ENCODE data around the gene PDZD4.

- TF ChIP-seq, protein P1, sequence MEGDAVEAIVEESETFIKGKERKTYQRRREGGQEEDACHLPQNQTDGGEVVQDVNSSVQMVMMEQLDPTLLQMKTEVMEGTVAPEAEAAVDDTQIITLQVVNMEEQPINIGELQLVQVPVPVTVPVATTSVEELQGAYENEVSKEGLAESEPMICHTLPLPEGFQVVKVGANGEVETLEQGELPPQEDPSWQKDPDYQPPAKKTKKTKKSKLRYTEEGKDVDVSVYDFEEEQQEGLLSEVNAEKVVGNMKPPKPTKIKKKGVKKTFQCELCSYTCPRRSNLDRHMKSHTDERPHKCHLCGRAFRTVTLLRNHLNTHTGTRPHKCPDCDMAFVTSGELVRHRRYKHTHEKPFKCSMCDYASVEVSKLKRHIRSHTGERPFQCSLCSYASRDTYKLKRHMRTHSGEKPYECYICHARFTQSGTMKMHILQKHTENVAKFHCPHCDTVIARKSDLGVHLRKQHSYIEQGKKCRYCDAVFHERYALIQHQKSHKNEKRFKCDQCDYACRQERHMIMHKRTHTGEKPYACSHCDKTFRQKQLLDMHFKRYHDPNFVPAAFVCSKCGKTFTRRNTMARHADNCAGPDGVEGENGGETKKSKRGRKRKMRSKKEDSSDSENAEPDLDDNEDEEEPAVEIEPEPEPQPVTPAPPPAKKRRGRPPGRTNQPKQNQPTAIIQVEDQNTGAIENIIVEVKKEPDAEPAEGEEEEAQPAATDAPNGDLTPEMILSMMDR (IDR thresholded peaks at IDR 0.05), result no peak
- no peak for TF ChIP-seq POLR2A (IDR thresholded peaks at IDR 0.05)
Measured at GRCh38 chrX:153778181-153778580, 52.2 kb downstream of the PDZD4 start.
